ENCODE data around the gene PPM1H.

DNA sequence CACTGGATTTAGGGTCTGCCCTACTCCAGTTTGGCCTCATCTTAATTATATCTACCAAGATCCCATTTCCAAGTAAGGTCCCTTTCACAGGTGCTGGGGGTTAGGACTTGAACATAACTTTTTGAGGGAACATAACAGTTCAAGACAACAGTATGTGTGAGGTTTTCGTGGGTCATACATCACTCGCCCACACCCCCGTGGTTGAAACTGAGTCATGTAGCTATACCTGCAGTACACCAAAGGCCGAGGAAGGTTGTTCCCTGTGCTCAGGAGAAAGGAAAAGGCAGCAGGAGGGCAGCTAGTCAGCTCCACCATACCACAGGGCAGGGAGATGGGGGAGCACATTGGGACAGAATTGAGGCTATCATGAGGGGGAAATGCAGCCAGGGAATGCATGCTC, 167.0 kb downstream of the PPM1H start:
- TF ChIP-seq E2F1 (CRISPR knock-in tag; IDR thresholded peaks at IDR 0.05) (no peak), NR1H2 (CRISPR knock-in tag; IDR thresholded peaks at IDR 0.05) (no peak), ZNF317 (CRISPR knock-in tag; IDR thresholded peaks at IDR 0.05; ENCODE audit: borderline replicate concordance, low read depth) (no peak), TCF7 (CRISPR knock-in tag; IDR thresholded peaks at IDR 0.05; ENCODE audit: low read depth) (no peak), ZNF232 (CRISPR knock-in tag; IDR thresholded peaks at IDR 0.05) (no peak)
- TF ChIP-seq, protein P1, sequence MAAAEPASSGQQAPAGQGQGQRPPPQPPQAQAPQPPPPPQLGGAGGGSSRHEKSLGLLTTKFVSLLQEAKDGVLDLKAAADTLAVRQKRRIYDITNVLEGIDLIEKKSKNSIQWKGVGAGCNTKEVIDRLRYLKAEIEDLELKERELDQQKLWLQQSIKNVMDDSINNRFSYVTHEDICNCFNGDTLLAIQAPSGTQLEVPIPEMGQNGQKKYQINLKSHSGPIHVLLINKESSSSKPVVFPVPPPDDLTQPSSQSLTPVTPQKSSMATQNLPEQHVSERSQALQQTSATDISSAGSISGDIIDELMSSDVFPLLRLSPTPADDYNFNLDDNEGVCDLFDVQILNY (CRISPR knock-in tag; IDR thresholded peaks at IDR 0.05) = no peak
- TF ChIP-seq, protein P2, sequence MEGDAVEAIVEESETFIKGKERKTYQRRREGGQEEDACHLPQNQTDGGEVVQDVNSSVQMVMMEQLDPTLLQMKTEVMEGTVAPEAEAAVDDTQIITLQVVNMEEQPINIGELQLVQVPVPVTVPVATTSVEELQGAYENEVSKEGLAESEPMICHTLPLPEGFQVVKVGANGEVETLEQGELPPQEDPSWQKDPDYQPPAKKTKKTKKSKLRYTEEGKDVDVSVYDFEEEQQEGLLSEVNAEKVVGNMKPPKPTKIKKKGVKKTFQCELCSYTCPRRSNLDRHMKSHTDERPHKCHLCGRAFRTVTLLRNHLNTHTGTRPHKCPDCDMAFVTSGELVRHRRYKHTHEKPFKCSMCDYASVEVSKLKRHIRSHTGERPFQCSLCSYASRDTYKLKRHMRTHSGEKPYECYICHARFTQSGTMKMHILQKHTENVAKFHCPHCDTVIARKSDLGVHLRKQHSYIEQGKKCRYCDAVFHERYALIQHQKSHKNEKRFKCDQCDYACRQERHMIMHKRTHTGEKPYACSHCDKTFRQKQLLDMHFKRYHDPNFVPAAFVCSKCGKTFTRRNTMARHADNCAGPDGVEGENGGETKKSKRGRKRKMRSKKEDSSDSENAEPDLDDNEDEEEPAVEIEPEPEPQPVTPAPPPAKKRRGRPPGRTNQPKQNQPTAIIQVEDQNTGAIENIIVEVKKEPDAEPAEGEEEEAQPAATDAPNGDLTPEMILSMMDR (IDR thresholded peaks at IDR 0.05) = no peak

All from WTC11 (cell line).